Right kidney (tissue), 1 donor: Measurements from ENCODE around the gene SORCS3.

Source experiments
- DNase-seq: peaks from one replicate; pipeline ENCODE4 v3.0.0-alpha.2; 2016

The SORCS3 gene

GRCh38 chr10:105189463-105189800 lies 548.3 kb downstream of the SORCS3 start:
- no peak for DNase-seq

DNA sequence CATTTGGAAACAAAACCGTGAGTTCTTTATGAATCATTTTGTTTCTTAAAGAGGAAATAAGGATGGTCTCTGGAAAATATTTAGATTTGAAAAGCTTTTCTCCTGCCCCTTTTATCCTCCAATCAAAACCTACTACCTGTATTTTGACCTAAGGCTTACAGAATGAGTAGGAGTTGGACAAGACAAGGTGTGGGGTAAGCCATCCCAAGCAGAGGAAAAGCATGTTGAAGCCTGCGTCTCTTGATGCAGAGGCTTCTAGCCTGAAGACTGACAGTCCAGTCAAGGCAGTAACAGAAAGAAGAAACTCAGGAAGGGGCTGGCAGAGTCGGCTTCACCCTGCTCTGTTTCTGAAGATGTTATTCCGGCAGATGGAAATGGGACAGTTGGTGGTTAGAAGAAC lies 551.1 kb downstream of the SORCS3 start:
- DNase-seq, result no peak

DNA sequence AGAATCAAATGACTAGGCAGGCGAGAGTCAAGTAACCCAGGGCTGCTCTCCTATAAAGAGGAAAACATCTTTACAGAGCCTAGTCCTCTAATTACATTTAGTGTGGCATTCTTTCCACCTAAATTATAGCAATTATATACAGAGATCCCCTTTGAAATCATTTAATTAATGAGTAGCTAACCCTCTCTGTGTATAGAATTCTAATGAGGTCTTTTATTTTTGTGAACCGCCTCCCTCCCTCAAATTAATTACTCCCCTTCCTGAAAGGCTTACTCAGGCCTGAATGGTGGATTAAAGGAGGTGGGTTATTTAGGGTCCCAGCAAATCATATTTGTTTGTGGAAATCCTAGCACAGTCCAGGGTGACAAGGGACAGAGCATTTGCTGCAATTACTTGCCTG lies 551.8 kb downstream of the SORCS3 start:
- no peak for DNase-seq

GRCh38 chr10:105195831-105196230 lies 554.7 kb downstream of the SORCS3 start:
- DNase-seq, result no peak

DNA sequence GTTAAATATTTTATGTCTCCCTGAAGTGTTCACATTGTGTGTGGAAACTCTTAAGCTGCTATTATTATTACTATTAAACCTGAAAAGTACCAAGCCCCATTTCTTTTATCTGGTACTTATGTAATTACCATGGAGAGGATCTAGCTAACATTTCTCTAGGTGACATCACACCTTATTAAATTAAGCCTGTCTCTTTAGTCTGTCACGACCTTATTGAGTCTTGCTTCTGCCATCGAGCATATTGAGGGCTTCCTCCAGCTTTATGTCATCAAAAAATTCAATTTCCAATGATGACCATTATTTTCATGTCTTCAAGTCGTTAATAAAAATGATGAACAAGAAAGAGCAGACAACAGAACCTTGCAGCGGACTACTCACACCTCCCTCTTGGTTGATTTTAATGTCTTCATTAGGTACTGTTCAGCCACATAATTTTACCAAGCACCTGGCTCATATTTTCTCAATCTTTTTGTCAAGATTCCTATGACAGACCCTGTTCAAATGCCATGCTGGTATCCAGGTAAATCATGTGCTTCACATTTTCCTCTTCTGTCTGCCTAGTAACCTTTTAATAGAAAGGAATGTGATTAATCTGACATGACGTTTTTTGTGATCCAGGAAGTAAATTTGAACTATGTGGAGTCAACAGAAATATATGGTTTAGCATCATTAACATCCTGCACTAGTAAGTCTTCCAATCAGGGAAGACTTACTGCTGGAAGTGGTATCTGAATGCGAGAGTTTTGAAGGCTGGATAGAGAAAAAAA lies 556.7 kb downstream of the SORCS3 start:
- no peak for DNase-seq

DNA sequence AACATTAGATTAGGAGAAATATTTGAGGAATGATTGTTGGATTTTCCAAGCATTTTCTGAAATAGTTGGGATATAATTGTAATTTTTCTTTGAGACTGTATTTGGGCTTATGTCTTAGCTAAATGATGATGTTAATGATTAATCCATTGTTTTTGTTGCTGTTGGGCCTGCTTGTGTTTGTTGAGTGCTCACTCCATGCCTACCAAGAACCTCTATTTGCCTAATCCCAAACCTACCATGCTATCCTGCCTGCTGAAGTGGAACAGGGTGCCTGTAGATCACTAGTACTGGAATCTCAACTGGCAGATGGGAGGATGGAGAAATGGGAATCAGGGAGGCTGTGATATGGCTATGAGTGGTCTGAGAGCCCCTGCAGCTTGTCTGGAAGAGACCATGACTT lies 565.5 kb downstream of the SORCS3 start:
- no peak for DNase-seq

DNA sequence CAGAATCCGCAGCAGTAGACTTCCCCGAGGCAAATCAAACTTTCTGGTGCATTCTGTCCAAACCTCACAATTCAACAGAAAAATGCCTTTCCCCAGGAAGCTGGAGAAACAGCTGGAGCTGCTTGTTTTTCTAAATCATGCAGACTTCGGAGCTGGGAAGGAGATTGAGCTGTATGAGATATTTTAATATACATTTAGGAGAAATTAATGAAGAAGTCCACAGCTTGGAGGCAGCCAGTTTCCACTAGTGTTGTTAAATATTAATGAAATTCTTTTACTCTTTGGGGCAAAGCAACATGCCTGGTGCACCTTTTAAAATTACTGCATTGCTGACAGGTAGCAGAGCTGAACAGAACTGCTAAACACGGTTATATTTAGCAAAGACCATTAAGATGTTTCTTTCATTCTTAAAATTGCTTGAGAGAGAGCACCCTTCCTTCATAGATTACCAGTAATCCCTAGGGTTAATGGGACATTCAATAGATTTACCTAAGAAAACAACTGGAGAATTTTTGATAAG lies 566.4 kb downstream of the SORCS3 start:
- peak; percentile 31 for DNase-seq

DNA sequence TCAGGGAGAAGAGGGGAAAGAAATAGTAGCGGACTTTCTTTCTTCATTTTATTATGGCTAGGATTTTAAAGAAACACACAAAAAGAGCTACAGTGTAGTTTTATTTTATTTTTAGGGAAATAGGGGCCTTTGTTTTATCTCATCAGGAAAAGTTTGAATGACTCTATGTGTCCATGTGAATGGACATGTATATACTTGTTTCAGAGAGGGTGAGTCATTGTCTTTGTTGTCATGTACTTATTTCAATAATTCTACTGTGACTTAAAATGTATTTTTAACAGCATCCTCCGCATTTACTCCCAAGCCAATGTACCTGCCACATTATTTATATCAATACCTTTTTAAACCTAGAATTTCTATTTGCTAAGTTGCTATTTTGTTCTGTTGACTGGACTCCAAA lies 569.5 kb downstream of the SORCS3 start:
- DNase-seq, result no peak

- no peak for DNase-seq
Observed at GRCh38 chr10:105237685-105238084, 596.6 kb downstream of the SORCS3 start.

DNA sequence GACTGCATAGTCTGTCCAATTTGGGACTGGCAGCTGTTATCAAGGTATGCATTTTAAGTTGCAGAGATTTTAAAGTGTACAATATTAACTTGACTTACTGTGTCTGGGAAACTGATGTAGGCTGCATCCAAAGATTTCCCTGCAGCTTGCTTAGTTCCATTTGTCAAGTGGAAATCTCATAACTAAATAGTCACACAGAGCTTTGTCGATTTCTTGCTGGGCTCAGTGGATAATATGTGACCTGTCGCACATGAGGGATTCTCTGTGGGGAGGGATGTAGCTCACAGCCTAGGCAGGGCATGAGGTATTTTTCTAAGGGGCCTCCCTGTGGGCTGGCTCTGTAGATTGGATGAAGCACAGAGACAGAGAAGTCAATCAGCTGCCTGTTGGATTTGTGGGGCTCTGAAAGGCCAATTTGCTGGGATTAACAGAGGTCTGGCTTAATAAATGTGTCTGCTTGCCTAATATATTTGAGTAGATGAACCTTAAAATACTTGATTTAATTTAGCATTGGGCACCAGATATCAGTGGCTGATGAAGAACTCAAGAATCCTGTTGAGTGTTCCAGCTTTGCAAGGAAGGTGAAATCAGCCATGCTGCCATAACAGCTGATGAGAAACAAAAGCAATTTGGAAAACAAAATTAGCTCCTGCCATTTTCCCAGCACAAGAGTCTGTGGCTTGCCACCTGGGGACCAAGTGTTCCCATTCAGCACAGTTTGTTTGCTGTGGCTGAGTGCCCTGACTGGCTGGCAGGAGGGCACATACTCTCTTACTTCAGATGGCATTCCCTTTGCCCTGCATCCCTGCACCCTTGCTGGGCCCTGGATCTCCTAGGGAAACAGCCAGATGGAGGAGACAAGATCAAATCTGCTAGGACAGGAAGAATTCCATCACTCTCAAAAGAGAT lies 598.5 kb downstream of the SORCS3 start:
- DNase-seq, result no peak

GRCh38 chr10:105241254-105241653 lies 600.2 kb downstream of the SORCS3 start:
- DNase-seq, result no peak

DNA sequence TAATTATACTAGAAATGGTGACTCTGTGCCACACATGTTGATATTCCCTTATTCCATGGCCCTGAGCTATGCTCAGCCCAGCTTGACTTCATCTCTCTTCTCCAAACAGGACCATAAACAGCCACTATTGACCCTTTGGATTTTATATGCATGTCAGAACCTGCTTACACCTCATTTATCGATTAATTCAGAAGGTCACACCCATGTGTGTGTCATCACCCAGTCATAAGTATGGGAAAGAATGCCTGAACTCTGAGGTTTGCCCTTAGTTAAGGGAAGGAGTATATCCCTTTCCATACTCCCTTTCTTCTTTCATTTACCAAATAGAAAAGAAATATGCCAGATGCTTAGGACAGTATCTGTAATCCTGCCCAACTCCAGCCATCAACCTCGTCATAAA lies 602.3 kb downstream of the SORCS3 start:
- no peak for DNase-seq

- no peak for DNase-seq
Observed at GRCh38 chr10:105243825-105244224, 602.7 kb downstream of the SORCS3 start.

DNA sequence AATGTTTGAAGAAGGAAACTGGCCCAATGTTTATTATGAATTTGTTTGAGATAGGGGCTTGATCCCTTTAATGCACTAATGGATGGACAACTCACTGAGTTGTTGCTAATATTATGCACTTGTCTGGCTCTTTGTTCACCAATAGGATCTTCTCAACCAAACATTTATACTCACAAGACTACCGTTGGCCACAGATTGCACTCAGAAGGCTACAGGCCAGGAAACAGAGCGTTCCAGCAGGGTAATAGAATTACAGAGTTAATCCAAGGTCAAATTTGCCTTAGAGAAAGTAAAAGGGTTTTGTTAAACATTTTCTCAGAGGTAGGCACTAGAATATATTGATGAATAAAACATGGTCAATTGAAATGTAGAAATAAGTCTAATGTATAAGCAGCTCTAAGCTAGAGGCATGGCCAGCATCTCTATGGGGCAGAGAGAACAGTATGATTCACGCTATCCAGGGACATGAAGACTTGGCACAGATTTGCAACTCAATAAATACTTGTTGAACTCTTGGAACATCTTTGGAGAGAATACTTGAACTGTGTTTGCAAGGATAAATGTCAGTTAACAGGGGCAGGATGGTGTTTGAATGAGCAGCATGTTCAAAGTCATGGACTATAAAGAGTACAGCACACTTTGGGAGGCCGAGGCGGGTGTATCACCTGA lies 606.9 kb downstream of the SORCS3 start:
- DNase-seq, result no peak

DNA sequence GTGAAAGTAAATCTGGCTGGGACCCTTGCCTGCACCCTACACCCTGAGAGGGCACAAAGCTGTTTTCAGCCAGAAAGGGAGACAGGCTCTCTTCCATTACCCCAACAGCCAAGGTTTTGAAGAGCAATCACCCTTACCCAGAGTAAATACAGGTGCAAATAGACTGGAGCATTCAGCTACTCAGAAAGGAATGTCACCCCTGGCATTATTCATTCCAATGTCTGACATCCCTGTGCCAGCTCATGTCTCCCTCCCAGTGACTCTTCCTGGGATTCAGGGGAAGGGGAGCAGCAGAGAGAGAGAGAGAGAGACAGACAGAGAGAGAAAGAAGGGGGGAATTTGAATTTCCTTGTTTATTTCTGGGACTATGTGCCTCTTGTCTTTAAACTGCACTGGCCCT lies 611.8 kb downstream of the SORCS3 start:
- no peak for DNase-seq

- no peak for DNase-seq
Observed at GRCh38 chr10:105253515-105254212, 612.6 kb downstream of the SORCS3 start.

DNA sequence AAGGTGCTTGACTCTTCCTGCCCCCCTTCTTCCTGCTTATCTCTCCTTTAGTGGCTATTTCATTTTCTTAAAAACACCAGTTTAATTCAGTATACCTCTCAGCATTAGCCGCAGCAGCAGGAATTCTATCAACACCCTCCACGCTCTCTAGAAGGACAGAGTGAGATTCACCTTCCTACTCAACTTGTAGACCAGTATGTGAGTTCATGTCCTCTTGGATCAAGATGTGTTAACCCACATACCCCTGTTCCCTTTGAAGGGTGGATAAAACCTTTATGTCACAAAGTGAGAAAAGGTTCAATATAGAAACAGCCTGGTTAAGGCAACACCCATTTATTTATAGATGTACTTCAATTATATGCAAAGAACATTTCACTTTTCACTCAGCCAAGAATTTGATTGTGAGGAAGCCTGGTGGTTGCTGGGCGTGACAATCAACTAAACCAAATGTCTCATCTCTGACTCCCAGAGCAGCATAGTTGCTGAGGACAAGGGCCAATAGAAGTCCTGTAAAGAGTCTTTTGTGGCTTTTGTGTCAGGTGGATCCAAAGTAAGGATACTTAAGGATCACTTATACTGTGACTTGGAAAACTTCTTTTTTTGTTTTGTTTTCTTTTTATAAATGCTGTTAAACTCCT lies 617.1 kb downstream of the SORCS3 start:
- no peak for DNase-seq

- DNase-seq, result no peak
Observed at GRCh38 chr10:105258674-105259065, 617.6 kb downstream of the SORCS3 start.

- DNase-seq, result no peak
Observed at GRCh38 chr10:105259201-105259600, 618.1 kb downstream of the SORCS3 start.

DNA sequence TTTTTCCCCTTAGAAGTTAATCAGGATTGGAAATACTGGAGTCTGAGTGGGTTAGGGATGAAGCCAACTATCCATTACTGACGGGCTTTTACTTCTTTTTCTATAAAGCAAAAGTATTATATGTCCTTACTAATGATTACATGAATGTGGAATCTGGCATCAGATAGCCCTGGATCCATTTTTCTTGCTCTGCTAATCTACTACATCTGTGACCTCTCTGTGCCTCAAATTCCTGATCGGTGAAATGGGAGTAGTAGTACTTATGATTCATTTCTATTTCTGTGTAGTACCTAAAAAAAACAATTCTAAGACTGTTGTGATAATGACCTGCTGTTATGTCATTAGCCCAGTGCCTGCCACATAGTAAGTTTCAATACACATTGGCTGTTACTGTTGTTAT lies 621.6 kb downstream of the SORCS3 start:
- DNase-seq, result no peak

- no peak for DNase-seq
Observed at GRCh38 chr10:105266966-105267539, 626.0 kb downstream of the SORCS3 start.
